ENCODE results near the gene XPO4.

- no peak for TF ChIP-seq CTCF (IDR thresholded peaks at IDR 0.05)
- no peak for TF ChIP-seq POLR2A (IDR thresholded peaks at IDR 0.05)
Observed at GRCh38 chr13:20775961-20776360, 126.6 kb downstream of the XPO4 start.
